HG02759 (cell line): ENCODE measurements around the gene USP49.
A peak's percentile ranks its signal among the peaks of the same experiment; 100 is the strongest.

ENCODE experiments used
- ATAC-seq: cut with Tn5 transposase; IDR thresholded peaks from one replicate; pipeline ENCODE4 v1.9.1; 2021; ENCODE audit warnings: mild to moderate bottlenecking, moderate library complexity; ENCODE audit not compliant: unreplicated experiment

USP49 gene

GRCh38 chr6:41931792-41932191 is 36.6 kb upstream of the USP49 start:
- no peak for ATAC-seq

GRCh38 chr6:41929924-41930323 is 34.7 kb upstream of the USP49 start:
- no peak for ATAC-seq

- ATAC-seq: no peak
Observed at GRCh38 chr6:41927253-41927652, 32.1 kb upstream of the USP49 start.

GRCh38 chr6:41922154-41922553 is 27.0 kb upstream of the USP49 start:
- no peak for ATAC-seq

GRCh38 chr6:41921712-41921998 is 26.5 kb upstream of the USP49 start:
- peak; percentile 7 for ATAC-seq

- peak; percentile 92 for ATAC-seq
Observed at GRCh38 chr6:41920921-41921711, 25.9 kb upstream of the USP49 start, which contains the start of the genes BYSL and MED20. BYSL (plus strand) TSS chr6:41921499; CDS start chr6:41921563, 64 bp downstream. MED20 (minus strand) TSS chr6:41921139; CDS start chr6:41921018, 121 bp downstream.

GRCh38 chr6:41917528-41917927 is 22.4 kb upstream of the USP49 start:
- no peak for ATAC-seq

- ATAC-seq: no peak
Observed at GRCh38 chr6:41914869-41915530, 19.8 kb upstream of the USP49 start.

GRCh38 chr6:41914343-41914742 is 19.2 kb upstream of the USP49 start:
- ATAC-seq: no peak

GRCh38 chr6:41909727-41910126 is 14.6 kb upstream of the USP49 start:
- no peak for ATAC-seq

- ATAC-seq: no peak
Observed at GRCh38 chr6:41901882-41902519, 6.8 kb upstream of the USP49 start.

- no peak for ATAC-seq
Observed at GRCh38 chr6:41900861-41901260, 5.7 kb upstream of the USP49 start.

GRCh38 chr6:41896281-41896680 is 1.1 kb upstream of the USP49 start:
- ATAC-seq: no peak

- peak; percentile 33 for ATAC-seq
Observed at GRCh38 chr6:41894366-41895299, 542 bp downstream of the USP49 start.

GRCh38 chr6:41892921-41893564 is 2.1 kb downstream of the USP49 start:
- no peak for ATAC-seq

GRCh38 chr6:41887331-41887751 is 7.8 kb downstream of the USP49 start:
- ATAC-seq: no peak

GRCh38 chr6:41885930-41886329 is 9.2 kb downstream of the USP49 start:
- no peak for ATAC-seq

GRCh38 chr6:41884957-41885356 is 10.2 kb downstream of the USP49 start:
- no peak for ATAC-seq

GRCh38 chr6:41881506-41881905 is 13.7 kb downstream of the USP49 start:
- no peak for ATAC-seq

- no peak for ATAC-seq
Observed at GRCh38 chr6:41878961-41879405, 16.2 kb downstream of the USP49 start.
